ENCODE data around the gene PACRG. TPM values are rescaled to one million over a fixed set of nuclear protein-coding genes. Genes with fewer than 3 reads are reported as not detected.

Gene PACRG
- total RNA-seq, 1 experiment from 2014 or later: 0.26 TPM

GRCh38 chr6:162684961-162685360 is 42.8 kb upstream of the PACRG start:
- TF ChIP-seq CTCF (conservative IDR thresholded peaks at IDR 0.05): no peak
- no peaks in the 10 kb centered on the region for H3K36me3 Mint-ChIP-seq (ENCODE audit: insufficient read depth in 1 of 3, low read depth in 3 of 3)
- H3K9me3 Mint-ChIP-seq: no peaks in the 10 kb centered on the region; a peak in 1 of 5 replicates

More at GRCh38 chr6:162684961-162685360, 42.8 kb upstream of the PACRG start:
- H2BK20ac ChIP-seq (ENCODE audit: low read depth, low read length, poor library complexity, severe bottlenecking): no peak overlapping the region
- no peaks in the 10 kb centered on the region for H3K27me3 ChIP-seq (ENCODE audit: insufficient read depth, low read length)
- no peak overlapping the region for H3K18ac ChIP-seq (ENCODE audit: insufficient read length, low read depth, low read length)
- H2AK5ac ChIP-seq (ENCODE audit: insufficient read length, low read length): no peak overlapping the region
- H3K56ac ChIP-seq (ENCODE audit: insufficient read length, low read depth, low read length): no peak overlapping the region
- H3K79me2 ChIP-seq (ENCODE audit: insufficient read depth, low read length): no peaks in the 10 kb centered on the region
- no peaks in the 10 kb centered on the region for H3K79me1 ChIP-seq (ENCODE audit: insufficient read depth, low read depth, low read length, poor library complexity, severe bottlenecking)
- H2BK15ac ChIP-seq (ENCODE audit: low read depth, low read length): no peak overlapping the region
- H3K9me3 ChIP-seq (ENCODE audit: control insufficient read depth, low read depth, low read length): no peaks in the 10 kb centered on the region
- peaks cover 6 to 8% of the 10 kb centered on the region in 2 experiments for H3K4me1 Mint-ChIP-seq
- no peak overlapping the region for H3K27ac Mint-ChIP-seq
- H4K20me1 ChIP-seq (ENCODE audit: control insufficient read depth, insufficient read depth, insufficient read length): no peaks in the 10 kb centered on the region
- H2BK12ac ChIP-seq (ENCODE audit: insufficient read length, low read depth, low read length): no peak overlapping the region
- H4K5ac ChIP-seq (ENCODE audit: insufficient read length, low read depth, low read length): no peak overlapping the region
- no peak overlapping the region for H2AFZ ChIP-seq (ENCODE audit: low read length)
- H4K91ac ChIP-seq (ENCODE audit: insufficient read length, low read depth, low read length): no peak overlapping the region
- no peak overlapping the region for H3K4me2 ChIP-seq (ENCODE audit: insufficient read depth, insufficient read length, low read length)
- no peaks in the 10 kb centered on the region for H3K4me1 ChIP-seq (ENCODE audit: insufficient read depth, low read length)
- H3K9ac ChIP-seq (ENCODE audit: extremely low read depth, insufficient read length, low read length): no peak overlapping the region
- H3K23ac ChIP-seq (ENCODE audit: insufficient read length, low read depth, low read length): no peak overlapping the region
- no peak overlapping the region for H3K27ac ChIP-seq (ENCODE audit: insufficient read length, low read depth, low read length)
- H3K23me2 ChIP-seq (ENCODE audit: insufficient read length, low read depth, low read length, poor library complexity, severe bottlenecking): no peaks in the 10 kb centered on the region
- DNase-seq: no peak
- no peaks in the 10 kb centered on the region for H3K27me3 Mint-ChIP-seq (ENCODE audit: low read depth)
- no peak overlapping the region for H4K8ac ChIP-seq (replicated peaks; ENCODE audit: insufficient read length, low read depth, low read length)
- no peak overlapping the region for H3K4me3 Mint-ChIP-seq
- H3K4ac ChIP-seq (ENCODE audit: low read depth, low read length): no peak overlapping the region
- H3T11ph ChIP-seq (ENCODE audit: low read length): no peak overlapping the region
- H3K14ac ChIP-seq (ENCODE audit: insufficient read depth, low read length): no peak overlapping the region
- H2BK5ac ChIP-seq (ENCODE audit: insufficient read length, low read length): no peak overlapping the region
- no CpG with 5 or more reads among the region's 3 CpGs for WGBS (ENCODE audit: extremely low coverage, insufficient read length, low lambda C conversion rate)
- no peak overlapping the region for H2BK120ac ChIP-seq (ENCODE audit: low read depth, low read length, poor library complexity, severe bottlenecking)
